Right hindlimb (tissue), 1 donor: ENCODE data around the gene ZNF740.
"Not testable (repeated sequence)": the region's sequence is repeated elsewhere in the genome, so short reads cannot be mapped to it uniquely, and the experiment has no call there.

Experiments used
- DNase-seq: peaks from one replicate; pipeline ENCODE4 v3.0.0-alpha.2; 2018

ZNF740 gene

GRCh38 chr12:53180220-53180930, at the start of gene ZNF740, which contains the start of gene CSAD:
ZNF740 (plus strand) TSS chr12:53180722; CDS start chr12:53181984, 1,262 bp downstream.
CSAD (minus strand) TSS chr12:53180925; CDS start chr12:53173470, 7,455 bp downstream.
- peak; percentile 98 for DNase-seq

GRCh38 chr12:53131844-53132243, 48.7 kb upstream of the ZNF740 start:
- DNase-seq, result no peak

- no peak for DNase-seq
Observed at GRCh38 chr12:53133722-53134121, 46.8 kb upstream of the ZNF740 start.

- no peak for DNase-seq
Observed at GRCh38 chr12:53143355-53143754, 37.2 kb upstream of the ZNF740 start.

GRCh38 chr12:53145383-53146260, 34.9 kb upstream of the ZNF740 start:
- no peak for DNase-seq

- DNase-seq, result no peak
Observed at GRCh38 chr12:53147181-53147580, 33.3 kb upstream of the ZNF740 start.

GRCh38 chr12:53147653-53148052, 32.9 kb upstream of the ZNF740 start:
- DNase-seq, result no peak

GRCh38 chr12:53151039-53151438, 29.5 kb upstream of the ZNF740 start:
- no peak for DNase-seq

GRCh38 chr12:53152390-53152789, 28.1 kb upstream of the ZNF740 start:
- DNase-seq, result no peak

- DNase-seq, result peak; percentile 84
Observed at GRCh38 chr12:53159195-53159839, 21.2 kb upstream of the ZNF740 start.

- no peak for DNase-seq
Observed at GRCh38 chr12:53160000-53160399, 20.5 kb upstream of the ZNF740 start.

- no peak for DNase-seq
Observed at GRCh38 chr12:53160673-53161072, 19.8 kb upstream of the ZNF740 start.

GRCh38 chr12:53161119-53161911, 19.2 kb upstream of the ZNF740 start:
- no peak for DNase-seq

GRCh38 chr12:53163008-53163407, 17.5 kb upstream of the ZNF740 start:
- not testable (repeated sequence) for DNase-seq

- DNase-seq, result no peak
Observed at GRCh38 chr12:53166837-53167236, 13.7 kb upstream of the ZNF740 start.

- no peak for DNase-seq
Observed at GRCh38 chr12:53169644-53170043, 10.9 kb upstream of the ZNF740 start.

- no peak for DNase-seq
Observed at GRCh38 chr12:53170215-53170614, 10.3 kb upstream of the ZNF740 start.

GRCh38 chr12:53170876-53171724, 9.4 kb upstream of the ZNF740 start:
- no peak for DNase-seq

- DNase-seq, result no peak
Observed at GRCh38 chr12:53171725-53172329, 8.7 kb upstream of the ZNF740 start.

- no peak for DNase-seq
Observed at GRCh38 chr12:53172352-53172751, 8.2 kb upstream of the ZNF740 start.

GRCh38 chr12:53173085-53173715, 7.3 kb upstream of the ZNF740 start:
- DNase-seq, result no peak
